Pulmonary artery endothelial cell (primary cell): Measurements from ENCODE around the gene ZNF480. TPM values are rescaled to one million over a fixed set of nuclear protein-coding genes. Genes with fewer than 3 reads are reported as not detected.
A peak's percentile ranks its signal among the peaks of the same experiment; 100 is the strongest.
"Not testable (repeated sequence)": the region's sequence is repeated elsewhere in the genome, so short reads cannot be mapped to it uniquely, and the experiment has no call there.

ENCODE experiments used
- DNase-seq: peaks from one replicate; pipeline ENCODE4 v3.0.0-alpha.2; 2011; ENCODE audit warnings: low read depth, low spot score
- total RNA-seq: library from RNA; depleted of rRNA; stranded (reverse); fragments of >200 nt; gene quantifications from 2 replicates; pipeline ENCODE4 v1.2.3, GENCODE V29; 2014

The ZNF480 gene
- 4.7 and 6.5 TPM in 2 replicates for total RNA-seq

DNA sequence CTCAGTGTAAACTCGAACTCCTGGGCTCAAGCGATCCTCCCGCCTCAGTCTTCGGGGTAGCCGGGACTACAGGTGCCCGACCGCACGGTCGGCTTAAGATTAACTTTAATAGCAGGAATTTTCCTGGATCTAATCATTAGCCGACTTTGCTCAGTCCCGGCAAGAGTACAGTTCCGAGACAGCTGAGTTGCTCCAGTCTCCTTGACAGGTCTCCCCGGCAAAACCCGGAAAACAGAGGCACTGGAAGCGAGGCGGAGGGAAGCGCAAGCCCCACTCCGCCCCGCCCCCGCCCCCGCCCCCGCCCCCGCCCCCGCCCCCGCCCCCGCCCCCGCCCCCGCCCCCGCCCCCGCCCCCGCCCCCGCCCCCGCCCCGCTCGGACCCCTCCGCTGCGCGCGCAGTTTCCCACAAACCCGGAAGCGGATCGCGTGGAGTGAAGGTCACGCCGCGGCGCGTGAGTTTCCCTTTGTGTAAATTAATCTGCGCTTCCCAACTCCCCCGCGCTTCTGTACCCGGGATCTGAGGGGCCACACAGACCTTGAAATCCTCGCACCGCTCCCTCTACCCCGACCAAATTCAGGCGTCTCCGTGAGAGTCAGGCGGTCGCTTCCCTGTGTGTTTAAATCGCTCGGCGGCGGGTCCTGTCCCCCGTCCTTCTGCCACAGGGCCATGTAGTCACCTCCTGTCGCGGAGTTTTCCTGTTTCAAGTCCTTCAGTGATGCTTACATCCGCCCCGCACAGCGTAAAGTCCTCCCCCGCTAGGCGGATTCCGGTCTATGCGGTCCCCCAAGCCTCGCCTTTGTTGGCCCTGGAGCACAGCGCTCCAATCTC lies at the start of gene ZNF480:
Gene ZNF480, plus strand, starts transcription at position 397 of the 828 bp plus-strand sequence. CDS start 3,244 bp downstream, outside the sequence.
- DNase-seq: peak; percentile 24

DNA sequence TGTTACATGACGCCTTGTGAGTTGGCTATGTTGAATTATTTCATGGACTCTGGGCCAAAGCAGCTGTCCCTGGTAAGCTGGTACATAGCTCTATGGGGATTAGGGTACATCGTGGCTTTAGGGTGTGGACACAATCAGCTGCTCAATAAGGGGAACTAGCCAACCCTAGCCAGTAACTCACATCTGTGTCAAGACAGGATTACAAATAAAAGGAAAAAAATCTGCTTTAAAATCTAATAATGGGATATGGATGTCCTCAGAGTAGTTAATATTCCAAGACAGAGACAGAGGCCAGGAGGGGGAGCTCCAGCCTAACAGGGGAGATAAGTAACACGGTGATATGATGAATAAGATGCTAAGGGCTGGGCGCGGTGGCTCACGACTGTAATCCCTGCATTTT lies 48.7 kb upstream of the ZNF480 start:
- peak; percentile 17 for DNase-seq

DNA sequence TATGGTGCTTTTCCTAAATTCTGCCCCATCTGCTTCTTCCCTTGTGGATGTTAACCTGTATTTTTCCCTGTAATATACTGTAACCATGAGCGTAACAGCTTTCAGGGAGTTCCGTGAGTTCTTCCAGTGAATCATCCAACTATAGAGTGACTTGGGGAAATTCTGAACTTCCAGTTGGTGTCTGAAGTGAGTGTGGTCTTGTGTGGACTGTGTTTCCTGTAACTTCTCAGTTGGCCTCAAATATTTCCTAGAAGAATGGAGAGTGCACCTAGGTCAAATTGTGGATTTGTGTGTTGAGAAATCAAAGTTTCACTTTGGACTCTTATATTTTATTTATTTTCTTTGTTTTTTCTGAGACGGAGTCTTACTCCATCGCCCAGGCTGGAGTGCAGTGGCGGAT lies 38.5 kb upstream of the ZNF480 start:
- DNase-seq: no peak

DNA sequence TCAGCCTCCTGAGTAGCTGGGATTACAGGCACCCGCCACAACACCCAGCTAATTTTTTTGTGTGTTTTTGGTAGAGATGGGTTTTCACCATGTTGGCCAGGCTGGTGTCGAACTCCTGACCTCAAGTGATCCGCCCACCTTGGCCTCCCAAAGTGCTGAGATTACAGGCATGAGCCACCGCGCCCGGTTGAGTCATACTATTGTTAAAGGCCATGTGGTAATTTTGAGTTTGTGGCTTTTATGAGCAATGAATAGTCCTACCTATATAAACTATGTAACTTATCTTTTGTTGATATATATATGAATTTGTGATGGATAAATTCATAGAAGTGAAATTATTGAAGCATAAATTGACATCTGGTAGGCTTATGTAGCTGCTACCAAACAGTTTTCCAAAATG lies 31.4 kb upstream of the ZNF480 start:
- not testable (repeated sequence) for DNase-seq

DNA sequence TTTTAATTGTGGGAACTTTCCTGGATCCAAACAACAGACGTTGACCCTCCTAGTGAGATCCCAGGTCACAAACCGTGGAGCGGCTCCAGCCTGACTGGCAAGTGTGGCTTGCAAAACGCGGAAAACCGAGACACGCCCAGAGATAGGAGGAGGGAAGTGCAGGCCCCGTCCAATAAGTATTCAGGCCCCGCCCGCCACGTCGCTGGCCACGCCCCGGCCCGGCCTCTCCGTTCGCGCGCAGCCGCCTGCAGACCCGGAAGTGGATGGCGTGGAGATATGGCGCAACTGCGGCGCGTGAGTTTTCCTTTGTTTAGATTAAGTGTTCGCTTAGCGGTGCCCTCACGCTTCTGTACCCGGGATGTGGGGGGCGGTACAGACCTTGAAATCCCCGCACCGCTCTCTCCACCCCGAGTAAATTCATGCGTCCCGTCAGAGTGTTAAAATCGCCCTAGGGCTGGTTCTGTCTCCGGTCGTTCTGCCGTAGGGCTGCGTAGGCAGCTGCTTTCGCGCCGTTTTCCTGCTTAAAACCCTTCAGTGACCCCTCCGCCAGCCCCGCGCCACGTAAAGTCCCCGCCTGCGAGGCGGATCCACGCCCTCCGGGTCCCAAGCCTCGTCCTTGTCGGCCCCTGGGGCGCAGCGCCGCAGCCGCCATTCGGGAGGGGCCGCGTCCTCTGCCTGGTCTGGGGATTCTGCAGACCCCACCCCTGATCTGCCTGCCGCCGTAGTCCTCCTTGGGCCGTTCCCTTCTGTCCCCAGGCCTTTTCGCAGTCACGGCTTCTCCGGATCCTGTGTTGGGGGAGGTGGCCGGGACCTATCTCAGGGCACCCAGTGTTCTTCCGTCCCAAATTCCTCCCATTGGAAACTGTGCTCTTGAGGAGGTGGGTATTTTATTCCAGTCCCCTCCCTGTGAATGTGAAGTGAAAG lies 27.4 kb upstream of the ZNF480 start, which contains the start of gene ZNF766:
Gene ZNF766, plus strand, starts transcription at position 250 of the 924 bp plus-strand sequence. Its CDS starts 27 bp downstream, at position 277.
- DNase-seq: peak; percentile 80

DNA sequence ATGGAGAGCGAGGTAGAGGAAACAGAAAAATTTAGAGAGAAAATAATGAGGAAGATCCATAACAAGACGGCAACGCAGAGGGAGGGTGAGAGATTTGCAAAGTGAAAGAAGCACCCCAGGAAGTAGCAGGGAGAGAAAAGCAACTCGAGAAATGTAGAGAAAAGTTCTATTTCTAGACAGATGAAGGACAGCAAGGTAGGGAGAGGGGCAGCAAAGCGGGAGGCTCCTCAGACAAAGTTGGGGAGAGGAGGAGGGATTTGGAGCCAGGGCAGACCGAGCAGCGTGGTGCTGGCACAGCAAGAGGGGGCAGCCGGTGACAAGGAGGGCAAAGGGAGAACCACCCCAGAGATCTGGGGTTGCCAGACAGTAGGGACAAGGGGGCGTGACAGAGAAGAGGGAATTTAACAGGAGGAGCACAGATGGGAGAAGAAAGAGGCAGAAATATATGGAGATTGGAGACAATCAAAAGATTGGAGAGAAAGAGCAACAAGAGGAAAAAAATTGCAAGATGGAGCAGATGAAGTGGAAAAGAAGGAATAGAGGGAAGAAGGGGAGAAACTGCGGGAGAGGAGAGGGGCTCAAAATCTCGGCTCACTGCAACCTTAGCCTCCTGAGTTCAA lies 26.6 kb upstream of the ZNF480 start:
- no peak for DNase-seq

DNA sequence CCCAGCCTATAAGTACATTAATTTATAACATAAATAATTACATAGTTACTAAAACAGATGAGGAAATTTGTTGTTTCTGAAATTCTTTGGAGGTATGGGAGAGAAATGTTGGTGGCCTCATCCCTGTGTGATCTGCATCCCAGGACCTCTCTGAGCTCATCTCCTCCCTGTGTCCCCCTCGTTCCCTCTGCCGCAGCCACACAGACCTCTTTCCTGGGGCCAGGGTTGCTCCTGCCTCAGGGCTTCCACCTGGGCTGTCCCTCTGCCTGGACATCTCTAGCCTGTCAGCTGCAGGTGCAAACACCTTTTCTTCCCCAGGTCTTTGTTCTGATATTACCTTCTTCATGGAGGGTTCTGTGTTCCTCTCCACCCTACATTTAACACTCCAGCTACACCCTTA lies 23.7 kb upstream of the ZNF480 start:
- no peak for DNase-seq

DNA sequence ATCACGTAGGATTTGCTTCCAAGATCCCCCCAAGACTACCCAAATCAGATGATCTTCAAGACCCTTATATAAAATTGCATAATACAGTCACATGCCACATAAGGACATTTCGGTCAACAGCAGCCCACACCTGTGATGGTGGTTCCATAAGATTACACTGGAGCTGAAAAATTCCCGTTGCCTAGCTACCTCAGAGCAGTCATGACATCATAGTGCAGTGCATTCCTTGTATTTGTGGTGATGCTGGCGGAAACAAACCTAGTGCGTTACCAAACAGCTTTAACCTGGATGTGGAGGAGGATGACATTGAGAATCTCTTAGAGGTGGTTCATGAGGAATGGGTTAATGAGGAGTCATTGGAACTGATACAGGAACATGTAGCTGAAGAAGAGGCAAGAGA lies 22.8 kb upstream of the ZNF480 start:
- no peak for DNase-seq

DNA sequence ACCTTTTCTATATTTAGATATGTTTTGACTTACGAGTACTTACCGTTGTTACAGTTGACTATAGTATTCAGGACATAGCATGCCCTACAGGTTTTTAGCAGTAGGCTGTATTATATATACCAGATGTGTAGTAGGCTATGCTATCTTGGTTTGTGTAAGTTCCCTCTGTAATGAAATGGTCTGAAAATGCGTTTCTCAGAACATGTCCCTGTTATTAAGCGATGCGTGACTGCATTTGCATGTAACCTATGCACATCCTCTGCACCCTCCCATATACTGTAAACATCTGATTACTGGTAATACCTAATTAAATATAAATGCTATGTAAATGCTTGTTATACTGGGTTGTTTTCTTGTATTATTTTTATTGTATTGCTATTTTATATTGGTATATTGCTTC lies 21.0 kb upstream of the ZNF480 start:
- DNase-seq: no peak

DNA sequence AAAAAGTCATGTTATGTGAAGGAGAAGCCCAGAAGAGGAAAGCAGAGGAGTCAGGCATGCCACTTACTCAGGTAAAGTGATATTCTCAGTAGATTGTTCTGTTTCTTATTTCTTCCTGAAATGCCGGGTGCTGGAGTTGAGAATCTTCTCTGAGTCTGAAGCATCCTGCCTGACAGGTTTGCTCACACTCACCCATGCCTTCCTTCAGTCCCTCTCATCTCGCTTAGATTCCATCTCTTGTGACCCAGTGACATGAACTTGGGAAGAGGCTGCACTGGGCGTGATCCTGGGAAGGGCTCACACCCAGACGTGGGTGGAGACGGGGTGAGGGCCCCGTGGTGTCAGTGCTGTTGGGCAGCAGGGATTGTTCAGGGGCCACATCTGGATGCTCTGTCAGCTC lies 19.5 kb upstream of the ZNF480 start:
- no peak for DNase-seq

DNA sequence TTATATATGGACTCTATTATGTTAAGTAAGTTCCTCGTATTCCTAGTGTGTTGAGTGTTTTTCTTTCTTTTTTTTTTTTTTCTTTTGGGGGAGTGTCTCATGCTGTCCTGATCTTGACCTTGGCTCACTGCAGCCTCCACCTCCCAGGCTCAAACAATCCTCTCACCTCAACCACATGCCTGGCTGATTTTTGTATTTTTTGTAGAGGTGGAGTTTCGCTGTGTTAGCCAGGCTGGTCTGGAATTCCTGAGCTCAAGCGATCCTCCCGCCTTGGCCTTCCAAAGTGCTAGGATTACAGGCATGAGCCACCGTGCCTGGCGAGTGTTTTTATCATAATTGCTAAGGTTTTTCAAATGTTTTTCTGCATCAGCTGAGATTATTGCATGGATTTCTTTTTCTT lies 10.7 kb upstream of the ZNF480 start:
- DNase-seq: no peak

DNA sequence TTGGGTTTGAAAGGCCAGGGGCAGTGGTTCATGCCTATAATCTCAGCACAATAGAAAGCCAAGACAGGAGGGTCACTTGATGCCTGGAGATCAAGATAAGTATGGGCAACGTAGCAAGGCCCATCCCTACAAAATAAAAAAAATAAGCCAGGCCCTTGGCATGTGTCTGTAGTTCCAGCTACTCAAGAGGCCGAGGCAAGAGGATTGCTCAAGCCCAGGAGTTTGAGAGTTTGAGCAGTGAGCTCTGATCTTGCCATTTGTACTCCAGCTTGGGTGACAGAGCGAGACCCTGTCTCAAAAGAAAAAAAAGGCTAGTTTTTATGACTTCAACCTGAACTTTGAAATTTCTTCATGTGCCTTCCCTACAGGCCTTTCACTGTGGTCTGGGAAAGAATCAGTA lies 5.2 kb upstream of the ZNF480 start:
- DNase-seq: no peak

DNA sequence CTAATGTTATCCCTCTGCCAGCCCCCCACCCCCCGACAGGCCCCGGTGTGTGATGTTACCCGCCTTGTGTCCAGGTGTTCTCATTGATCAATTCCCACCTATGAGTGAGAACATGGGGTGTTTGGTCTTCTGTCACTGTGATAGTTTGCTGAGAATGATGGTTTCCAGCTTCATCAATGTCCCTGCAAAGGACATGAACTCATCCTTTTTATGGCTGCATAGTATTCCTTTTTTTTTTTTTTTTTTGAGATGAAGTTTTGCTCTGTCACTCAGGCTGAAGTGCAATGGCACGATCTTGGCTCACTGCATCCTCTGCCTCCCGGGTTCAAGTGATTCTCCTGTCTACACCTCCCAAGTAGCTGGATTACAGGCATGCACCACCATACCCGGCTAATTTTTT lies 4.0 kb upstream of the ZNF480 start:
- not testable (repeated sequence) for DNase-seq

DNA sequence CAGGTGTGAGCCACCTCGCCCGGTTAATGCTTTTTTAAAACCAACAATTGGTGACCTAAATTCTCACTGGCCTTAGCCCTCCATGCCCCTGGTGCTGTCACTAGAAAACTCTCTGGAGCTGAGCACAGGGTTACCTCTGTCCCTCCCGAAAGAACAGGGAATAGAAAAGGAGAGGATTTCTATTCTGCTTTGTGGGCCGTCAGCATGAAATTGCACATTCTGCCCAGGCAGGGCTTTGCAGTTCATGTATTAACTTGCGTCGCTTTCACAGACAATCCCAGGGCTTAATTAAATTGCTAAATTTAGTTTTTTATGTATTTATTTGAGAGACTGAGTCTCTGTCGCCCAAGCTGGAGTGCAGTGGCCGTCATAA lies 583 bp upstream of the ZNF480 start:
- no peak for DNase-seq

DNA sequence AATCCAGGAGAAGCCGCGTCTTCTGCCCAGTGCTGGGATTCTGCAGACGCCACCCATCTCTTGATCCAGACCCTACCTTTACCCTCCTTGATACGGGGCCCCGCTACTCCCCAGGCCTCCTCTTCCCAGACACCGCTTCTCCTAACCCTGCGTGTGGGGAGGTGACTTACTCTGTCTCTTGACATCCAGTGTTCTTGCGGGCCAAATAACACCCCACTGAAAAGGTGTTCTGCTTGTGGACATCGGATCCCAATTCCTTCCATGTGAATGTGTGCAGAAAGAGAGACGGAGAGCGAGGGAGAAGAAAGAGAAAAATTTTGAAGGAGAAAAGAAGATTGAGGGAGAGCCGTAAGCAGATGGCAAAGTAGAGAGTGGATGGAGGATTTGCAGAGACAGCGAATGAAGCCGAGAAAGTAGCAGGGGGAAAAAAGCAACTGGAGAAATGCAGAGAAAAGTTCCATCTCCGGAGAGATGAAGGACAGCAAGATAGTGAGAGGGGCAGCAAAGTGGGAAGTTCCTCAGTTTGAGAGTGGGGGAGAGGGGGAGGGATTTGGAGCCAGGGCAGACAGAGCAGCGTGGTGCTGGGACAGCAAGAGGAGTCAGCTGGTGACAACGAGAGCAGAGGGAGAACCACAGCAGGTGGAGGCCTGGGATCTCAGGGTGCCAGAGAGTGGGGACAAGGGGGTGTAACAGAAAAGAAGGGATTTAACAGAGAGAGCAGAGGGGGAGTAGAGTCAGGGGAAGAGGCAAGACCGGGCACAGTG lies 814 bp downstream of the ZNF480 start:
- DNase-seq: no peak

DNA sequence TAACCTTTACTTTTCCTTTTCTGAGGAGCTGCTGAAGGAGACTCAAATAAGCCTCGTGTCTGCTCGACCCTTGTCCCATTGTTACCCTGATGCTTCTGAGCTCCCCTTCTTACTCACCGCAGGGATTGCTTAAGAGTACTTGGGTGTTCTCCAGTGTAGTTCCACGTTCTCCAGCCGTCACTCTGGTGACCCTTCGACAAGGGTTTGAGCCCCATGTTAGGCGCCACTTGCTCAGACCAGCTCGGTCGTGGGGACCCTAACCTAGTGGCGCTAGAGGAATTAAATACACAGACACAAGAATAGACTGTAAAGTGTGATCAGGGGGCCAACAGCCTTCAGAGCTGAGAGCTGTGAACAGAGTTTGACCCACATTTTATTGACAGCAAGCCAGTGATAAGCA lies 10.3 kb downstream of the ZNF480 start:
- DNase-seq: no peak

DNA sequence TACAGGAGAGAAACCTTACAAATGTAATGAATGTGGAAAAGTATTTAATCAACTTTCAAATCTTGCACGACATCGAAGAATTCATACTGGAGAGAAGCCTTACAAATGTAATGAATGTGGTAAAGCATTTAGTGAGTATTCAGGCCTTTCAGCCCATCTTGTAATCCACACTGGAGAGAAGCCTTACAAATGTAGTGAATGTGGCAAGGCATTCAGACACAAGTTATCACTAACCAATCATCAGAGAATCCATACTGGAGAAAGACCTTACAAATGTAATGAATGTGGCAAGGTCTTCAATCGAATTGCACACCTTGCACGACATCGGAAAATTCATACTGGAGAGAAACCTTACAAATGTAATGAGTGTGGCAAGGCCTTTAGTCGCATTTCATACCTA lies 25.5 kb downstream of the ZNF480 start:
- DNase-seq: no peak

DNA sequence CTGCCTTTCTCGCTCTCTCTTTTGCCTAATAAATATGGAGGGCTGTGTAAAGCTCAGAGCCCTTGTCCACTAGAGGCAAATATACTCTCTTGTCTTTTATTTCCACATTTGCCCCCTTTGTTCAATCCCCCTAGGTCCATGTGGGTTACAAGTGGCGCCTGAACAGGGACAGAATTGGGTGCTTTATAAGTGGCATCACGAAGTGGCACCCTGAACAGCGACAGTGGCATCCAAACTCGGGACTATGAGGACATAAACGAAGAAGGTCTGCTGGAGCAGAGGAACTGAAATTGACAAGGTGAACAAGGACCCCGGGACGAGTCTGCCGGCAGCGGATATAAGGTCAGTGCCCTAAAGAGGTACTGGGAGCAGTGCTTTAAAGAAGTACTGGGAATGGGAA lies 34.8 kb downstream of the ZNF480 start:
- DNase-seq: no peak

DNA sequence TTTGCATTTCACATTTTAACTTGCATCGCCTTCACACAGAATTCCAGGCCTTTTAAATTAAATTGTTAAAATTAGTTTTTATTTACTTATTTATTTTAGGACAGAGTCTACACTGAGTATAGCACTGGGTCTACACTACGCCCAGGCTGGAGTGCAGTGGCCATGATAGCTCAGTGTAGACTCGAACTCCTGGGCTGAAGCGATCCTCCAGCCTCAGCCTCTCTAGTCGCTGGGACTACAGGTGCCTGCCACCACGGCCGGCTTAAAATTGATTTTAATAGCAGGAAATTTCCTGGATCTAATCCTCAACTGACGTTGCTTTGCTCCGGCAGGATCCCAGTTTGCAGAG lies 38.8 kb downstream of the ZNF480 start:
- no peak for DNase-seq

DNA sequence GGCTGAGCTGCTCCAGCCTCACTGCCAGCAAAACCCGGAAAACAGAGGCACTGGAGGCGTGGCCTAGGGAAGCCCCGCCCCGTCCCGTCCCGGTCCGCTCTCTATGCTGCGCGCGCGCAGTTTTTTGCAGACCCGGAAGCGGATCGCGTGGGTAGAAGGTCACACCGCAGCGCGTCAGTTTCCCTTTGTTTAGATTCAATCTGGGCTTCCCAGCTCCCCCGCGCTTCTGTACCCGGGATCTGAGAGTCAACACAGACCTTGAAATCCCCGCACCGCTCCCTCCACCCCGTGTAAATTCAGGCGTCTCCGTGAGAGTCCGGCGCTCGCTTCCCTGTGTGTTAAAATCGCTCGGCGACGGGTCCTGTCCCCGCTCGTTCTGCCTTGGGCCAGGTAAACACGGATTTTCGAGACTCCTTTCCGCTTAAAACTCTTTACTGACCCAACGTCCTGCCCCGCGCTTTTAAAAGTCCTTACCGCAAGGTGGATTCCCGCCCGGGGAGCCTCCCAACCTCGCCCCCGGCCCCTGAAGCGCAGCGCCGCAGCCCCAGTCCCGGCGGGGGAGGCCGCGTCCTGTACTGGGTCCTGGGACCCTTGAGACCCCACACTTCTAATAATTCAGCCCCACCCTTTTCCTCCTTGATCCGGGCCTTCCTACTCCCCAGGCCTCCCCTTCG lies 39.3 kb downstream of the ZNF480 start, which contains the start of gene ZNF610:
Gene ZNF610, plus strand, starts transcription at position 127 of the 674 bp plus-strand sequence. CDS start 12,930 bp downstream, outside the sequence.
- peak; percentile 54 for DNase-seq
